ENCODE data around the gene NFIC. TPM values are rescaled to one million over a fixed set of nuclear protein-coding genes. Genes with fewer than 3 reads are reported as not detected.

NFIC gene
- total RNA-seq, 2 donors from 2014 or later: 111 to 196 TPM

- no peak for TF ChIP-seq CTCF (IDR thresholded peaks at IDR 0.05)
- no peak overlapping the region for H3K4me3 ChIP-seq
- H3K36me3 ChIP-seq: no peaks in the 10 kb centered on the region
- peak; percentile 87 for DNase-seq (ENCODE audit: low spot score)
- peak overlapping the region; percentile 92 to 95 for H3K27ac ChIP-seq
- H3K9me3 ChIP-seq: no peaks in the 10 kb centered on the region
- H3K4me1 ChIP-seq: peaks cover 0 to 44% of the 10 kb centered on the region in 2 donors
- no peaks in the 10 kb centered on the region for H3K27me3 ChIP-seq
Observed at GRCh38 chr19:3335431-3336350, 30.7 kb upstream of the NFIC start.

GRCh38 chr19:3336351-3336679 lies 30.1 kb upstream of the NFIC start:
- H3K27ac ChIP-seq: peak overlapping the region; percentile 92 to 95
- no peak overlapping the region for H3K4me3 ChIP-seq
- no peak for TF ChIP-seq CTCF (IDR thresholded peaks at IDR 0.05)
- peaks cover 0 to 43% of the 10 kb centered on the region in 2 donors for H3K4me1 ChIP-seq
- no peaks in the 10 kb centered on the region for H3K36me3 ChIP-seq
- no peak for DNase-seq (ENCODE audit: low spot score)
- no peaks in the 10 kb centered on the region for H3K9me3 ChIP-seq
- H3K27me3 ChIP-seq: no peaks in the 10 kb centered on the region

GRCh38 chr19:3336680-3337523 lies 29.5 kb upstream of the NFIC start:
- TF ChIP-seq CTCF (IDR thresholded peaks at IDR 0.05): no peak
- peaks cover 0 to 43% of the 10 kb centered on the region in 2 donors for H3K4me1 ChIP-seq

GRCh38 chr19:3338541-3339181 lies 27.7 kb upstream of the NFIC start:
- Histone ChIP-seq H3K4me1 (peaks cover 0 to 52% of the 10 kb centered on the region in 2 donors), H3K4me3 (no peak overlapping the region), H3K27me3 (no peaks in the 10 kb centered on the region), H3K9me3 (no peaks in the 10 kb centered on the region), H3K36me3 (no peaks in the 10 kb centered on the region), H3K27ac (peak overlapping the region; percentile 92 to 95)
- no peak for DNase-seq (ENCODE audit: low spot score)
- no peak for TF ChIP-seq CTCF (IDR thresholded peaks at IDR 0.05)

More at GRCh38 chr19:3336680-3337523, 29.5 kb upstream of the NFIC start:
- peak overlapping the region; percentile 92 to 95 for H3K27ac ChIP-seq
- H3K36me3 ChIP-seq: no peaks in the 10 kb centered on the region
- no peak overlapping the region for H3K4me3 ChIP-seq
- peak; percentile 94 for DNase-seq (ENCODE audit: low spot score)
- H3K27me3 ChIP-seq: no peaks in the 10 kb centered on the region
- no peaks in the 10 kb centered on the region for H3K9me3 ChIP-seq

GRCh38 chr19:3340340-3340739 lies 26.0 kb upstream of the NFIC start:
- Histone ChIP-seq H3K36me3 (no peaks in the 10 kb centered on the region), H3K27ac (no peak overlapping the region), H3K4me3 (no peak overlapping the region), H3K4me1 (peaks cover 0 to 52% of the 10 kb centered on the region in 2 donors), H3K9me3 (no peaks in the 10 kb centered on the region), H3K27me3 (no peaks in the 10 kb centered on the region)
- no peak for DNase-seq (ENCODE audit: low spot score)
- no peak for TF ChIP-seq CTCF (IDR thresholded peaks at IDR 0.05)
